ENCODE data around the gene DHRS13.

- TF ChIP-seq CTCF (conservative IDR thresholded peaks at IDR 0.05 in 1 of 2, IDR thresholded peaks at IDR 0.05 in 1 of 2; ENCODE audit: low read depth in 1 of 2, low read length in 2 of 2) (no peak), EZH2 (IDR thresholded peaks at IDR 0.05; ENCODE audit: low read length, missing control alignments) (no peak)
These were observed 4.0 kb upstream of the DHRS13 start for GRCh38 chr17:28906706-28907438.

Measured in fibroblast of lung (primary cell).